Measurements from ENCODE around the gene MBNL3. TPM values are rescaled to one million over a fixed set of nuclear protein-coding genes. Genes with fewer than 3 reads are reported as not detected.

Gene MBNL3
- total RNA-seq, 1 experiment from 2014 or later: 4.6 TPM

DNA sequence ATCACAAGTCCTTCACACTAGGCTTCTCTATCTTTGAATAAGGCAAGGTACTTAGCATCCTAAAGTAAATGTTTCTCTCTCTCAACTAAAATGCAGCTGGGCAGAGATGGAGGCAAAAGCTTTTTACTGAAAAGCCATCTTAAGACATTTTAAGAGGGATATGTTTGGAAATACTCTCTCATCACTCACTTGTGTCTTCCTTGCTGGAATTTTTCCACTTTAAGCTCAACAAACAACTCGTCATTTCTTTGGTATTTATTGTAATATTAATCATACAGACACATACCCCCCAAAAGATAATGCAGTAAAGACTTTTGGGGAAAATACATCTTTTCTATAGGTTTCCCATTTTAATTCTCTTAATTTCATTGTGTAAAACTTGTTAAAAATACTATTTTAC, 16.4 kb downstream of the MBNL3 start:
- H3K36me3 ChIP-seq (ENCODE audit: control insufficient read depth in 1 of 2, insufficient read depth in 2 of 2, low read length in 2 of 2): no peaks in the 10 kb centered on the region
- no peaks in the 10 kb centered on the region for H4K20me1 ChIP-seq (ENCODE audit: insufficient read depth)
- DNase-seq (ENCODE audit: low read depth, low spot score) (no peak), ATAC-seq (no peak)
- no peaks in the 10 kb centered on the region for H3K9me3 ChIP-seq (ENCODE audit: control insufficient read depth in 1 of 2, insufficient read depth in 1 of 2, low read depth in 1 of 2, low read length in 2 of 2)
- no peak overlapping the region for H2AFZ ChIP-seq (ENCODE audit: low read depth, low read length, poor library complexity, severe bottlenecking)
- H3K27me3 ChIP-seq (ENCODE audit: insufficient read depth, low read length): peaks cover 15% of the 10 kb centered on the region; the same call in 1 of the 2 replicates
- ChIA-PET CTCF (no interaction called here), RAD21 (ENCODE audit: low non-redundant PET in 1 of 2, low total read pairs in 2 of 2, uncharacterized antibody in 2 of 2, unreplicated experiment in 2 of 2) (no interaction called here), POLR2A (no interaction called here)
- intact Hi-C loops (cut with micrococcal nuclease): no loop called here
- TF ChIP-seq EZH2phosphoT487 (IDR thresholded peaks at IDR 0.05; ENCODE audit: borderline replicate concordance) (no peak), EZH2 (IDR thresholded peaks at IDR 0.05) (no peak), ZFX (IDR thresholded peaks at IDR 0.05) (no peak), RAD21 (IDR thresholded peaks at IDR 0.05; ENCODE audit: low read depth) (no peak), YY1 (IDR thresholded peaks at IDR 0.05; ENCODE audit: extremely low read depth, insufficient replicate concordance, low read depth, low read length) (no peak), JUND (IDR thresholded peaks at IDR 0.05) (no peak), CBX3 (IDR thresholded peaks at IDR 0.05; ENCODE audit: low read depth) (no peak), ELF1 (IDR thresholded peaks at IDR 0.05; ENCODE audit: borderline replicate concordance, low read depth) (no peak), ZNF274 (IDR thresholded peaks at IDR 0.05; ENCODE audit: low read depth, low read length) (no peak), POLR2A (IDR thresholded peaks at IDR 0.05; ENCODE audit: borderline replicate concordance, extremely low read depth, insufficient read depth, insufficient read length) (no peak)
- TF ChIP-seq, protein P1, sequence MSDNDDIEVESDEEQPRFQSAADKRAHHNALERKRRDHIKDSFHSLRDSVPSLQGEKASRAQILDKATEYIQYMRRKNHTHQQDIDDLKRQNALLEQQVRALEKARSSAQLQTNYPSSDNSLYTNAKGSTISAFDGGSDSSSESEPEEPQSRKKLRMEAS (IDR thresholded peaks at IDR 0.05): no peak
- no peak overlapping the region for H3K27ac ChIP-seq (ENCODE audit: low read depth, low read length)
- H3K4me2 ChIP-seq (ENCODE audit: low read length): no peak overlapping the region
- BruUV-seq (replicated peaks): no TSS peak
- H3K9ac ChIP-seq (ENCODE audit: low read length): no peak overlapping the region
- H3K9me2 ChIP-seq (ENCODE audit: insufficient read depth): no peaks in the 10 kb centered on the region
- H3K4me1 ChIP-seq (ENCODE audit: control insufficient read depth in 1 of 2, insufficient read depth in 2 of 2, low read length in 2 of 2): no peaks in the 10 kb centered on the region
- H3K4me3 ChIP-seq (replicated peaks in 1 of 2; ENCODE audit: low read depth in 1 of 2, low read length in 2 of 2): no peak overlapping the region
- H3K79me2 ChIP-seq (ENCODE audit: insufficient read depth, low read length): no peaks in the 10 kb centered on the region

DNA sequence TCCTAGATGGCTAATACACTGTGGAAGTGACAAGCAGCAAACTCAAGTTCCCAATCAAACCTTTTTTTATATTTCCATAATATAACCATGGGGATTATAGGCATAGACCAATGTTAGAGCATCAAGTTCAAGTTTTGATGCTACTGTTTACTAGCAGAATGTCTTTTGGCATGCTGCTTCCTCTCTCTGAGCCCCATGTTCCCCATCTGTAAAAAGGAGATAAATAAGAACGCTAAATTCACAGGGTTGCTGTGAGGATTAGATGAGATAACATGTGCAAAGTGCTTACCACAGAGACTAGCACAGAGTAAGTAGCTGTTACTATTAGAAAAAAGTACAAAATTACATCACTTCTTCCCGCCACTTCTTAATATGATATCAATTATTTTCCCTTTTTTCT, 18.0 kb downstream of the MBNL3 start:
- H3K9ac ChIP-seq (ENCODE audit: low read length): no peak overlapping the region
- intact Hi-C loops (cut with micrococcal nuclease): no loop called here
- ChIA-PET RAD21 (ENCODE audit: low non-redundant PET in 1 of 2, low total read pairs in 2 of 2, uncharacterized antibody in 2 of 2, unreplicated experiment in 2 of 2) (no interaction called here), CTCF (no interaction called here), POLR2A (no interaction called here)
- peaks cover 15% of the 10 kb centered on the region; the same call in 1 of the 2 replicates for H3K27me3 ChIP-seq (ENCODE audit: insufficient read depth, low read length)
- no peaks in the 10 kb centered on the region for H3K9me2 ChIP-seq (ENCODE audit: insufficient read depth)
- H3K36me3 ChIP-seq (ENCODE audit: control insufficient read depth in 1 of 2, insufficient read depth in 2 of 2, low read length in 2 of 2): no peaks in the 10 kb centered on the region
- DNase-seq (ENCODE audit: low read depth, low spot score) (no peak), ATAC-seq (no peak)
- no peak overlapping the region for H3K27ac ChIP-seq (ENCODE audit: low read depth, low read length)
- no peak overlapping the region for H2AFZ ChIP-seq (ENCODE audit: low read depth, low read length, poor library complexity, severe bottlenecking)
- no peaks in the 10 kb centered on the region for H4K20me1 ChIP-seq (ENCODE audit: insufficient read depth)
- no TSS peak for BruUV-seq (replicated peaks)
- H3K79me2 ChIP-seq (ENCODE audit: insufficient read depth, low read length): no peaks in the 10 kb centered on the region
- no peaks in the 10 kb centered on the region for H3K9me3 ChIP-seq (ENCODE audit: control insufficient read depth in 1 of 2, insufficient read depth in 1 of 2, low read depth in 1 of 2, low read length in 2 of 2)
- no peak overlapping the region for H3K4me3 ChIP-seq (replicated peaks in 1 of 2; ENCODE audit: low read depth in 1 of 2, low read length in 2 of 2)
- no peaks in the 10 kb centered on the region for H3K4me1 ChIP-seq (ENCODE audit: control insufficient read depth in 1 of 2, insufficient read depth in 2 of 2, low read length in 2 of 2)
- no peak overlapping the region for H3K4me2 ChIP-seq (ENCODE audit: low read length)
- TF ChIP-seq SIN3A (IDR thresholded peaks at IDR 0.05; ENCODE audit: low read depth) (no peak), CEBPB (IDR thresholded peaks at IDR 0.05; ENCODE audit: low read depth) (no peak), ZFX (IDR thresholded peaks at IDR 0.05) (no peak), POLR2A (IDR thresholded peaks at IDR 0.05; ENCODE audit: borderline replicate concordance, extremely low read depth, insufficient read depth, insufficient read length) (no peak), CBX3 (IDR thresholded peaks at IDR 0.05; ENCODE audit: low read depth) (no peak), POLR2AphosphoS5 (IDR thresholded peaks at IDR 0.05; ENCODE audit: low read depth, low read length) (no peak), ELF1 (IDR thresholded peaks at IDR 0.05; ENCODE audit: borderline replicate concordance, low read depth) (no peak), EZH2 (IDR thresholded peaks at IDR 0.05) (no peak), EZH2phosphoT487 (IDR thresholded peaks at IDR 0.05; ENCODE audit: borderline replicate concordance) (no peak), SRF (IDR thresholded peaks at IDR 0.05; ENCODE audit: low read depth) (no peak)
- TF ChIP-seq, protein P2, sequence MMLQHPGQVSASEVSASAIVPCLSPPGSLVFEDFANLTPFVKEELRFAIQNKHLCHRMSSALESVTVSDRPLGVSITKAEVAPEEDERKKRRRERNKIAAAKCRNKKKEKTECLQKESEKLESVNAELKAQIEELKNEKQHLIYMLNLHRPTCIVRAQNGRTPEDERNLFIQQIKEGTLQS (IDR thresholded peaks at IDR 0.05): no peak
- TF ChIP-seq, protein P3, sequence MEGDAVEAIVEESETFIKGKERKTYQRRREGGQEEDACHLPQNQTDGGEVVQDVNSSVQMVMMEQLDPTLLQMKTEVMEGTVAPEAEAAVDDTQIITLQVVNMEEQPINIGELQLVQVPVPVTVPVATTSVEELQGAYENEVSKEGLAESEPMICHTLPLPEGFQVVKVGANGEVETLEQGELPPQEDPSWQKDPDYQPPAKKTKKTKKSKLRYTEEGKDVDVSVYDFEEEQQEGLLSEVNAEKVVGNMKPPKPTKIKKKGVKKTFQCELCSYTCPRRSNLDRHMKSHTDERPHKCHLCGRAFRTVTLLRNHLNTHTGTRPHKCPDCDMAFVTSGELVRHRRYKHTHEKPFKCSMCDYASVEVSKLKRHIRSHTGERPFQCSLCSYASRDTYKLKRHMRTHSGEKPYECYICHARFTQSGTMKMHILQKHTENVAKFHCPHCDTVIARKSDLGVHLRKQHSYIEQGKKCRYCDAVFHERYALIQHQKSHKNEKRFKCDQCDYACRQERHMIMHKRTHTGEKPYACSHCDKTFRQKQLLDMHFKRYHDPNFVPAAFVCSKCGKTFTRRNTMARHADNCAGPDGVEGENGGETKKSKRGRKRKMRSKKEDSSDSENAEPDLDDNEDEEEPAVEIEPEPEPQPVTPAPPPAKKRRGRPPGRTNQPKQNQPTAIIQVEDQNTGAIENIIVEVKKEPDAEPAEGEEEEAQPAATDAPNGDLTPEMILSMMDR (IDR thresholded peaks at IDR 0.05 in 2 of 3, conservative IDR thresholded peaks at IDR 0.05 in 1 of 3; ENCODE audit: borderline replicate concordance in 1 of 3, insufficient read depth in 1 of 3, low read depth in 2 of 3, low read length in 2 of 3): no peak

Measured in HCT116 (cell line).